Neural crest cell (in vitro differentiated cells): ENCODE results near the gene FOXP1. TPM values are rescaled to one million over a fixed set of nuclear protein-coding genes. Genes with fewer than 3 reads are reported as not detected.

Source experiments
- DNase-seq: peaks from one replicate; pipeline ENCODE4 v3.0.0; 2021; ENCODE audit warnings: low read depth, mixed read lengths, low spot score
- H3K27ac Mint-ChIP-seq: one replicate; pipeline ENCODE4 v1.8.0; 2021; ENCODE audit warnings: mild to moderate bottlenecking, mixed read lengths; ENCODE audit not compliant: unreplicated experiment
- H3K27me3 Mint-ChIP-seq: 2 replicates; pipeline ENCODE4 v1.8.0; 2021; ENCODE audit warnings: low read depth, mild to moderate bottlenecking, mixed read lengths
- H3K36me3 Mint-ChIP-seq: 2 replicates; pipeline ENCODE4 v1.8.0; 2021; ENCODE audit warnings: low read depth, mild to moderate bottlenecking, mixed read lengths
- H3K4me1 Mint-ChIP-seq: 2 replicates; pipeline ENCODE4 v1.8.0; 2021; ENCODE audit warnings: mixed read lengths
- H3K4me3 Mint-ChIP-seq: one replicate; pipeline ENCODE4 v1.8.0; 2021; ENCODE audit warnings: mild to moderate bottlenecking, mixed read lengths
- H3K9me3 Mint-ChIP-seq: 2 replicates; pipeline ENCODE4 v1.8.0; 2021; ENCODE audit warnings: mixed read lengths
- CTCF ChIP-seq: fragments of 200-600 bp; sonication (generic); conservative IDR thresholded peaks from 2 replicates; pipeline ENCODE4 v1.5.0; 2021; ENCODE audit warnings: antibody characterized with exemption, mild to moderate bottlenecking
- total RNA-seq: library from RNA; stranded (reverse); gene quantifications from 2 replicates; pipeline ENCODE4 v1.2.1, GENCODE V29; 2021

The FOXP1 gene
- total RNA-seq, 1 donor from 2014 or later: 22.8 TPM

GRCh38 chr3:71266875-71267274 lies 316.7 kb downstream of the FOXP1 start:
- DNase-seq: no peak
- no peaks in the 10 kb centered on the region for H3K4me1 Mint-ChIP-seq
- no peaks in the 10 kb centered on the region for H3K27me3 Mint-ChIP-seq
- no peak overlapping the region for H3K27ac Mint-ChIP-seq
- no peaks in the 10 kb centered on the region for H3K9me3 Mint-ChIP-seq
- H3K4me3 Mint-ChIP-seq: no peak overlapping the region
- H3K36me3 Mint-ChIP-seq: no peaks in the 10 kb centered on the region
- no peak for TF ChIP-seq CTCF

- DNase-seq: no peak
- Mint-ChIP-seq H3K4me3 (no peak overlapping the region), H3K27me3 (no peaks in the 10 kb centered on the region), H3K36me3 (no peaks in the 10 kb centered on the region), H3K27ac (no peak overlapping the region), H3K4me1 (no peaks in the 10 kb centered on the region), H3K9me3 (no peaks in the 10 kb centered on the region)
- no peak for TF ChIP-seq CTCF
Measured at GRCh38 chr3:71265365-71265915, 318.1 kb downstream of the FOXP1 start.

GRCh38 chr3:71264840-71265239 lies 318.7 kb downstream of the FOXP1 start:
- no peak overlapping the region for H3K27ac Mint-ChIP-seq
- DNase-seq: no peak
- TF ChIP-seq CTCF: no peak

GRCh38 chr3:71262364-71263265 lies 320.9 kb downstream of the FOXP1 start:
- Mint-ChIP-seq H3K36me3 (no peaks in the 10 kb centered on the region), H3K27me3 (no peaks in the 10 kb centered on the region), H3K4me3 (no peak overlapping the region), H3K27ac (no peak overlapping the region), H3K4me1 (peaks cover 12% of the 10 kb centered on the region), H3K9me3 (no peaks in the 10 kb centered on the region)
- DNase-seq: no peak
- no peak for TF ChIP-seq CTCF

More at GRCh38 chr3:71264840-71265239, 318.7 kb downstream of the FOXP1 start:
- H3K4me1 Mint-ChIP-seq: no peaks in the 10 kb centered on the region
- H3K36me3 Mint-ChIP-seq: no peaks in the 10 kb centered on the region
- no peak overlapping the region for H3K4me3 Mint-ChIP-seq
- no peaks in the 10 kb centered on the region for H3K9me3 Mint-ChIP-seq
- no peaks in the 10 kb centered on the region for H3K27me3 Mint-ChIP-seq

- no peak for TF ChIP-seq CTCF
- Mint-ChIP-seq H3K27me3 (no peaks in the 10 kb centered on the region), H3K27ac (no peak overlapping the region)
Measured at GRCh38 chr3:71260782-71261181, 322.7 kb downstream of the FOXP1 start.

More at GRCh38 chr3:71260782-71261181, 322.7 kb downstream of the FOXP1 start:
- H3K4me3 Mint-ChIP-seq: no peak overlapping the region
- H3K4me1 Mint-ChIP-seq: peaks cover 13% of the 10 kb centered on the region
- no peaks in the 10 kb centered on the region for H3K36me3 Mint-ChIP-seq
- H3K9me3 Mint-ChIP-seq: no peaks in the 10 kb centered on the region
- DNase-seq: no peak
